ENCODE data around the gene LAMA1. TPM values are rescaled to one million over a fixed set of nuclear protein-coding genes. Genes with fewer than 3 reads are reported as not detected.

LAMA1 gene
- polyA plus RNA-seq, 1 donor from 2014 or later, result 10.3 TPM

DNA sequence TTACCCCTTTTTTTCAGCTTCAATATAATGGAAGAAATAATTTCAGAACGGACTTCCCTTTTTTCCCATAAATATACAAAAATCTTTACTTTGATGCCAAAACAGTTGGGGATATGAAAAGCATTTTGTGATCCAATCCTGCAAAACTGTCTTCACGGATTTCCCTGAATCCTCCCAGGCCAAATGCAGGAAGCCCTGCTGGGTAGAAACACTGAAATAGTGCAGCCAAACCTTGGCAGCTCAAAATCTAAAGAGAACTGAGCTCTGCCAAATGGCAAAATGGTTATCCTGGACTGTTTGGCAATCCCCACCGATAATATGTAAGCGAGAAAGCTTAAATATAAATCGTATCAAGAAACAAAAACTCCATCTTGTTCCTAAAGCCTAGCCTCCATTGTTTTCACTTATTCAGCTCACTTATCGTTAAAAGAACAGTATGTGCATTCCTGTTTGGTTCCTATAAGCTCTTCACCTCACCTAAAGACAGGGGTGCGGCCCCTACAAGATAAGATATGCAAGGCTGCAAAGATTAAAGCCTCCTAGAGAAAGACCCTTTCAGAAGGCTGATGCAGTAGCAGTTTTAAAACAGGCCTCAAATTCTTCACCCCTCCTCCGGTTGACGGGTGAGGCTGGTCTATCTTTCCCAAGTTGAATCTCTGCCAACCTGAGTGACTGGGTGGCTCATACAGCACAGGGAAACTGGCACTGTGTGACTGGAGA lies 48.6 kb downstream of the LAMA1 start:
- H3K79me2 ChIP-seq (replicated peaks; ENCODE audit: insufficient read depth, low read length), result no peaks in the 10 kb centered on the region
- TF ChIP-seq MXI1 (conservative IDR thresholded peaks at IDR 0.05; ENCODE audit: poor library complexity, severe bottlenecking), result no peak
- TF ChIP-seq TAF1 (IDR thresholded peaks at IDR 0.05; ENCODE audit: low read depth), result no peak
- TF ChIP-seq EZH2 (IDR thresholded peaks at IDR 0.05; ENCODE audit: borderline replicate concordance, insufficient read depth, low read length, poor library complexity, severe bottlenecking), result no peak
- TF ChIP-seq SMC3 (conservative IDR thresholded peaks at IDR 0.05; ENCODE audit: poor library complexity), result no peak
- no peak for TF ChIP-seq POLR2AphosphoS5 (IDR thresholded peaks at IDR 0.05)
- TF ChIP-seq, protein P1, sequence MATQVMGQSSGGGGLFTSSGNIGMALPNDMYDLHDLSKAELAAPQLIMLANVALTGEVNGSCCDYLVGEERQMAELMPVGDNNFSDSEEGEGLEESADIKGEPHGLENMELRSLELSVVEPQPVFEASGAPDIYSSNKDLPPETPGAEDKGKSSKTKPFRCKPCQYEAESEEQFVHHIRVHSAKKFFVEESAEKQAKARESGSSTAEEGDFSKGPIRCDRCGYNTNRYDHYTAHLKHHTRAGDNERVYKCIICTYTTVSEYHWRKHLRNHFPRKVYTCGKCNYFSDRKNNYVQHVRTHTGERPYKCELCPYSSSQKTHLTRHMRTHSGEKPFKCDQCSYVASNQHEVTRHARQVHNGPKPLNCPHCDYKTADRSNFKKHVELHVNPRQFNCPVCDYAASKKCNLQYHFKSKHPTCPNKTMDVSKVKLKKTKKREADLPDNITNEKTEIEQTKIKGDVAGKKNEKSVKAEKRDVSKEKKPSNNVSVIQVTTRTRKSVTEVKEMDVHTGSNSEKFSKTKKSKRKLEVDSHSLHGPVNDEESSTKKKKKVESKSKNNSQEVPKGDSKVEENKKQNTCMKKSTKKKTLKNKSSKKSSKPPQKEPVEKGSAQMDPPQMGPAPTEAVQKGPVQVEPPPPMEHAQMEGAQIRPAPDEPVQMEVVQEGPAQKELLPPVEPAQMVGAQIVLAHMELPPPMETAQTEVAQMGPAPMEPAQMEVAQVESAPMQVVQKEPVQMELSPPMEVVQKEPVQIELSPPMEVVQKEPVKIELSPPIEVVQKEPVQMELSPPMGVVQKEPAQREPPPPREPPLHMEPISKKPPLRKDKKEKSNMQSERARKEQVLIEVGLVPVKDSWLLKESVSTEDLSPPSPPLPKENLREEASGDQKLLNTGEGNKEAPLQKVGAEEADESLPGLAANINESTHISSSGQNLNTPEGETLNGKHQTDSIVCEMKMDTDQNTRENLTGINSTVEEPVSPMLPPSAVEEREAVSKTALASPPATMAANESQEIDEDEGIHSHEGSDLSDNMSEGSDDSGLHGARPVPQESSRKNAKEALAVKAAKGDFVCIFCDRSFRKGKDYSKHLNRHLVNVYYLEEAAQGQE (IDR thresholded peaks at IDR 0.05; ENCODE audit: borderline replicate concordance), result no peak
- TF ChIP-seq, protein P2, sequence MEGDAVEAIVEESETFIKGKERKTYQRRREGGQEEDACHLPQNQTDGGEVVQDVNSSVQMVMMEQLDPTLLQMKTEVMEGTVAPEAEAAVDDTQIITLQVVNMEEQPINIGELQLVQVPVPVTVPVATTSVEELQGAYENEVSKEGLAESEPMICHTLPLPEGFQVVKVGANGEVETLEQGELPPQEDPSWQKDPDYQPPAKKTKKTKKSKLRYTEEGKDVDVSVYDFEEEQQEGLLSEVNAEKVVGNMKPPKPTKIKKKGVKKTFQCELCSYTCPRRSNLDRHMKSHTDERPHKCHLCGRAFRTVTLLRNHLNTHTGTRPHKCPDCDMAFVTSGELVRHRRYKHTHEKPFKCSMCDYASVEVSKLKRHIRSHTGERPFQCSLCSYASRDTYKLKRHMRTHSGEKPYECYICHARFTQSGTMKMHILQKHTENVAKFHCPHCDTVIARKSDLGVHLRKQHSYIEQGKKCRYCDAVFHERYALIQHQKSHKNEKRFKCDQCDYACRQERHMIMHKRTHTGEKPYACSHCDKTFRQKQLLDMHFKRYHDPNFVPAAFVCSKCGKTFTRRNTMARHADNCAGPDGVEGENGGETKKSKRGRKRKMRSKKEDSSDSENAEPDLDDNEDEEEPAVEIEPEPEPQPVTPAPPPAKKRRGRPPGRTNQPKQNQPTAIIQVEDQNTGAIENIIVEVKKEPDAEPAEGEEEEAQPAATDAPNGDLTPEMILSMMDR (IDR thresholded peaks at IDR 0.05; ENCODE audit: poor library complexity, severe bottlenecking), result no peak
- TF ChIP-seq EP300 (conservative IDR thresholded peaks at IDR 0.05; ENCODE audit: poor library complexity, severe bottlenecking), result no peak
- TF ChIP-seq RAD21 (conservative IDR thresholded peaks at IDR 0.05), result no peak
- H2AFZ ChIP-seq (ENCODE audit: low read depth, low read length), result no peak overlapping the region
- no peaks in the 10 kb centered on the region for H3K36me3 ChIP-seq (ENCODE audit: insufficient read depth, low read length)
- H3F3A ChIP-seq (ENCODE audit: insufficient read depth, low read length, poor library complexity, severe bottlenecking), result no peaks in the 10 kb centered on the region
- H3K9me2 ChIP-seq (ENCODE audit: insufficient read depth, low read length), result no peaks in the 10 kb centered on the region
- H3K27me3 ChIP-seq (ENCODE audit: insufficient read depth, low read depth, low read length), result no peaks in the 10 kb centered on the region
- H3K9ac ChIP-seq (ENCODE audit: low read length), result no peak overlapping the region
- no peaks in the 10 kb centered on the region for H4K20me1 ChIP-seq (ENCODE audit: insufficient read depth)
- no peak overlapping the region for H3K27ac ChIP-seq (ENCODE audit: low read length)
- H3K4me3 ChIP-seq (ENCODE audit: low read length), result no peak overlapping the region
- no peak overlapping the region for H3K4me2 ChIP-seq (ENCODE audit: low read length)
- H3K9me3 ChIP-seq (ENCODE audit: low read length), result no peaks in the 10 kb centered on the region

DNA sequence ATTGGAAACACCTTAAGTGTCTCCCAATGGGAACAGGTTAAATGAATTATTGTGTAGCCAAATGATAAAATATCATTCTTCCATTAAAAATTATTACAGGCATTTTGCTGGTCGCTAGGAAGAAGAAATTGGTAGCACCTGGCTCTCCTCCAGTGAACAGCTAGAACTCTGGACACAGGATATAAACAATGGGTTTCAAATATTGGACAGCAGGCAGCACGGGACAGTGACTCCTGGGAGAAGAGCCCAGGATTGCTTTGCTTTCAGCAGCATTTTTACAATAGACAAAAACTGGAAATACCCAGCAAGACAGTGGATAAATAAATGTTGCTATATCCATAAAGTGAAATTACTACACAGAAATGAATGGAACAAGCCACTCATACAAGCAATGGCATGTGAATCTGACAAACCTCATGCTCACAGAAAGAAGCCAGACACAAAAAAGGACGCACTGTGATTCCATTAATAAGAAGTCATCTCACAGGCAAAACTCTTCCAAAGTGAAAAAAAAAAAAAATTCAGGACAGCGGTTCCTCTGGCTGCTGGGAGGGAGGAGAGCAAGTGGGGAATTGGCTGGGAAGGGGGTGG lies 50.5 kb downstream of the LAMA1 start:
- Histone ChIP-seq H3K27ac (ENCODE audit: low read length) (no peak overlapping the region), H4K20me1 (ENCODE audit: insufficient read depth) (no peaks in the 10 kb centered on the region), H3K9me2 (ENCODE audit: insufficient read depth, low read length) (no peaks in the 10 kb centered on the region), H3K4me2 (ENCODE audit: low read length) (no peak overlapping the region), H3K36me3 (ENCODE audit: insufficient read depth, low read length) (no peaks in the 10 kb centered on the region), H3K79me2 (replicated peaks; ENCODE audit: insufficient read depth, low read length) (no peaks in the 10 kb centered on the region), H3F3A (ENCODE audit: insufficient read depth, low read length, poor library complexity, severe bottlenecking) (no peaks in the 10 kb centered on the region), H2AFZ (ENCODE audit: low read depth, low read length) (no peak overlapping the region), H3K9me3 (ENCODE audit: low read length) (no peaks in the 10 kb centered on the region), H3K4me3 (ENCODE audit: low read length) (no peak overlapping the region), H3K27me3 (ENCODE audit: insufficient read depth, low read depth, low read length) (no peaks in the 10 kb centered on the region), H3K9ac (ENCODE audit: low read length) (no peak overlapping the region)
- TF ChIP-seq, protein P2 (IDR thresholded peaks at IDR 0.05; ENCODE audit: poor library complexity, severe bottlenecking), result no peak
- TF ChIP-seq EP300 (conservative IDR thresholded peaks at IDR 0.05; ENCODE audit: poor library complexity, severe bottlenecking) (no peak), SMC3 (conservative IDR thresholded peaks at IDR 0.05; ENCODE audit: poor library complexity) (no peak), EZH2 (IDR thresholded peaks at IDR 0.05; ENCODE audit: borderline replicate concordance, insufficient read depth, low read length, poor library complexity, severe bottlenecking) (no peak), RAD21 (conservative IDR thresholded peaks at IDR 0.05) (no peak), MXI1 (conservative IDR thresholded peaks at IDR 0.05; ENCODE audit: poor library complexity, severe bottlenecking) (no peak), TAF1 (IDR thresholded peaks at IDR 0.05; ENCODE audit: low read depth) (no peak), POLR2AphosphoS5 (IDR thresholded peaks at IDR 0.05) (no peak)
- TF ChIP-seq, protein P1 (IDR thresholded peaks at IDR 0.05; ENCODE audit: borderline replicate concordance), result no peak

Measured in neural cell (in vitro differentiated cells).